ENCODE results near the gene PCMTD2. TPM values are rescaled to one million over a fixed set of nuclear protein-coding genes. Genes with fewer than 3 reads are reported as not detected.

The PCMTD2 gene
- polyA plus RNA-seq, 3 donors: 26.5 to 49.1 (median 27.6) TPM

GRCh38 chr20:64222291-64222735, 33.2 kb upstream of the PCMTD2 start:
- no peaks in the 10 kb centered on the region for H3K4me1 Mint-ChIP-seq
- DNase-seq: no peak
- Histone ChIP-seq H3K9me3 (replicated peaks in 1 of 2; ENCODE audit: control insufficient read depth in 1 of 2, insufficient read depth in 1 of 2, low read length in 2 of 2) (no peaks in the 10 kb centered on the region), H3K4me1 (ENCODE audit: control insufficient read depth in 1 of 2, insufficient read depth in 2 of 2, low read length in 2 of 2) (no peaks in the 10 kb centered on the region), H2AFZ (ENCODE audit: insufficient read depth, low read depth, low read length, poor library complexity, severe bottlenecking) (no peak overlapping the region), H3K27me3 (ENCODE audit: control insufficient read depth in 2 of 2, insufficient read depth in 2 of 2, low read length in 2 of 2) (no peaks in the 10 kb centered on the region), H4K20me1 (ENCODE audit: insufficient read depth, low read length) (no peaks in the 10 kb centered on the region), H3K4me2 (replicated peaks; ENCODE audit: extremely low read depth, low read length, poor library complexity, severe bottlenecking) (no peak overlapping the region), H3K27ac (ENCODE audit: low read depth in 1 of 2, low read length in 2 of 2) (no peak overlapping the region), H3K36me3 (replicated peaks in 1 of 2; ENCODE audit: control insufficient read depth in 1 of 2, insufficient read depth in 2 of 2, low read length in 2 of 2) (no peaks in the 10 kb centered on the region), H3K4me3 (replicated peaks in 1 of 3; ENCODE audit: low read depth in 2 of 3, low read length in 3 of 3) (no peak overlapping the region), H3K9ac (ENCODE audit: insufficient read depth, low read length, poor library complexity, severe bottlenecking) (no peak overlapping the region), H3K79me2 (ENCODE audit: insufficient read depth, low read length) (no peaks in the 10 kb centered on the region)
- H3K27me3 Mint-ChIP-seq (ENCODE audit: low read depth in 3 of 3): peaks cover 1 to 3% (median 2%) of the 10 kb centered on the region in 3 donors
- peak overlapping the region in 1 of 7 donors; percentile 38 for H3K27ac Mint-ChIP-seq
- H3K4me3 Mint-ChIP-seq: no peak overlapping the region
- no peaks in the 10 kb centered on the region for H3K9me3 Mint-ChIP-seq
- H3K36me3 Mint-ChIP-seq: no peaks in the 10 kb centered on the region
- no peak for TF ChIP-seq CTCF (IDR thresholded peaks at IDR 0.05)
- intact Hi-C loops (cut with micrococcal nuclease): no loop called here
- 96% methylated on average over 4 of the region's 5 CpGs for WGBS (ENCODE audit: insufficient coverage)

DNA sequence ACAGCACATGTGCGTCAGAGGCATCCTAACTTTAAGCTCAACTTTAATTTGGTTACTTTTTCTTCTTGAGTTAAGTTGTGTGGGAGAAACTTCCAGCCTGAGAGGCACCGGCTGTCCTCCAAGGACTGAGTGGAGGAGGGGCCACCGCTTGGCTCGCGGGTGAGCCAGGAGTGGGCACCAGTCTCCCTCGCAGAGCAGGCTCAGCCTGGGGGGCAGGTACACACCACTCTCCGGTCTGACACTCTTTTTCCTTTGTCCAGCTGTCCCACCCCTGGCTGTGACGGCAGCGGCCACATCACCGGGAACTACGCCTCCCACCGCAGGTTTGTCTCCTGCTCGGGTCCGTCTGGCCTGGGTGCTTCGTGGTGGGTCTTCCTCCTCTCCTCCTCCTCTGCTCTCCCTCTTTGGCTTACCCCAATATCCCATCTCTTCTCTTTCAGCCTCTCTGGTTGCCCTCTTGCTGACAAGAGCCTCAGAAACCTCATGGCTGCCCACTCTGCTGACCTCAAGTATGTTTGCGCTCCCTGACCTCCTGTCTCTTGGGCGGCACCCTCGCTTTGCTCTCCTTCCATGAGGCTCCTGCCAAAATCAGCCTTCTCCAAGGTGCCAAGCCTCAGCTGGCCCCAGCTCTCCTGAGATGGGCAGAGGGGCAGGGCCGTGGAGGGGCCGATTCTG, 32.6 kb upstream of the PCMTD2 start:
- no peaks in the 10 kb centered on the region for H3K4me1 ChIP-seq (ENCODE audit: control insufficient read depth in 1 of 2, insufficient read depth in 2 of 2, low read length in 2 of 2)
- no peaks in the 10 kb centered on the region for H3K27me3 ChIP-seq (ENCODE audit: control insufficient read depth in 2 of 2, insufficient read depth in 2 of 2, low read length in 2 of 2)
- no peaks in the 10 kb centered on the region for H4K20me1 ChIP-seq (ENCODE audit: insufficient read depth, low read length)
- no peaks in the 10 kb centered on the region for H3K36me3 Mint-ChIP-seq
- no peak overlapping the region for H3K4me3 ChIP-seq (replicated peaks in 1 of 3; ENCODE audit: low read depth in 2 of 3, low read length in 3 of 3)
- H3K9me3 Mint-ChIP-seq: no peaks in the 10 kb centered on the region
- peaks cover 1 to 3% (median 2%) of the 10 kb centered on the region in 3 donors for H3K27me3 Mint-ChIP-seq (ENCODE audit: low read depth in 3 of 3)
- no peaks in the 10 kb centered on the region for H3K36me3 ChIP-seq (replicated peaks in 1 of 2; ENCODE audit: control insufficient read depth in 1 of 2, insufficient read depth in 2 of 2, low read length in 2 of 2)
- H2AFZ ChIP-seq (ENCODE audit: insufficient read depth, low read depth, low read length, poor library complexity, severe bottlenecking): no peak overlapping the region
- H3K79me2 ChIP-seq (ENCODE audit: insufficient read depth, low read length): no peaks in the 10 kb centered on the region
- no peak overlapping the region for H3K9ac ChIP-seq (ENCODE audit: insufficient read depth, low read length, poor library complexity, severe bottlenecking)
- H3K4me1 Mint-ChIP-seq: no peaks in the 10 kb centered on the region
- H3K4me3 Mint-ChIP-seq: no peak overlapping the region
- TF ChIP-seq CTCF (IDR thresholded peaks at IDR 0.05): no peak
- no peak for DNase-seq
- no peak overlapping the region for H3K27ac ChIP-seq (ENCODE audit: low read depth in 1 of 2, low read length in 2 of 2)
- intact Hi-C loops (cut with micrococcal nuclease): no loop called here
- H3K9me3 ChIP-seq (replicated peaks in 1 of 2; ENCODE audit: control insufficient read depth in 1 of 2, insufficient read depth in 1 of 2, low read length in 2 of 2): no peaks in the 10 kb centered on the region
- H3K4me2 ChIP-seq (replicated peaks; ENCODE audit: extremely low read depth, low read length, poor library complexity, severe bottlenecking): no peak overlapping the region
- H3K27ac Mint-ChIP-seq: peak overlapping the region in 1 of 7 donors; percentile 8
- 91% methylated on average over 18 of the region's 20 CpGs for WGBS (ENCODE audit: insufficient coverage)
